Right atrium auricular region (tissue), 2 donors: Measurements from ENCODE around the gene DNAJB6. TPM values are rescaled to one million over a fixed set of nuclear protein-coding genes. Genes with fewer than 3 reads are reported as not detected.

ENCODE experiments used
- DNase-seq: peaks from one replicate; pipeline ENCODE4 v3.0.0-alpha.2; 2019; ENCODE audit warnings: low spot score
- H3K27ac ChIP-seq, 2 donors: fragments of 200-600 bp; sonication (generic); 1 replicate in 1 of 2; 2 replicates in 1 of 2; pipeline ENCODE4 v1.5.1; 2016 to 2019
- H3K27me3 ChIP-seq, 2 donors: fragments of 200-600 bp; sonication (generic); one replicate each; pipeline versions ENCODE4 v1.5.1 to v1.6.0; 2017 to 2019
- H3K36me3 ChIP-seq: fragments of 200-600 bp; sonication (generic); one replicate; pipeline ENCODE4 v1.5.1; 2016
- H3K4me1 ChIP-seq, 2 donors: fragments of 200-600 bp; sonication (generic); one replicate each; pipeline versions ENCODE4 v1.5.1 to v1.6.0; 2017 to 2019
- H3K4me3 ChIP-seq, 2 donors: fragments of 200-600 bp; sonication (generic); 1 replicate in 1 of 2; 2 replicates in 1 of 2; pipeline ENCODE4 v1.5.1; 2017 to 2019; ENCODE audit warnings: mild to moderate bottlenecking in 1 of 2, moderate library complexity in 1 of 2
- H3K9me3 ChIP-seq, 2 donors: fragments of 200-600 bp; sonication (generic); one replicate each; pipeline ENCODE4 v1.5.1; 2019
- total RNA-seq, 2 donors: library from RNA; depleted of rRNA; stranded (reverse); fragments of >200 nt; gene quantifications; one replicate each; pipeline ENCODE4 v1.1.0, GENCODE V29; 2016
- TF ChIP-seq, protein P1 (sequence below), 2 donors: fragments of 200-600 bp; sonication (generic); IDR thresholded peaks; one replicate each; pipeline ENCODE4 v1.5.1; 2019; ENCODE audit warnings: antibody characterized with exemption in 2 of 2

DNAJB6 gene
- total RNA-seq, 2 donors from 2014 or later, result 134 to 137 TPM

DNA sequence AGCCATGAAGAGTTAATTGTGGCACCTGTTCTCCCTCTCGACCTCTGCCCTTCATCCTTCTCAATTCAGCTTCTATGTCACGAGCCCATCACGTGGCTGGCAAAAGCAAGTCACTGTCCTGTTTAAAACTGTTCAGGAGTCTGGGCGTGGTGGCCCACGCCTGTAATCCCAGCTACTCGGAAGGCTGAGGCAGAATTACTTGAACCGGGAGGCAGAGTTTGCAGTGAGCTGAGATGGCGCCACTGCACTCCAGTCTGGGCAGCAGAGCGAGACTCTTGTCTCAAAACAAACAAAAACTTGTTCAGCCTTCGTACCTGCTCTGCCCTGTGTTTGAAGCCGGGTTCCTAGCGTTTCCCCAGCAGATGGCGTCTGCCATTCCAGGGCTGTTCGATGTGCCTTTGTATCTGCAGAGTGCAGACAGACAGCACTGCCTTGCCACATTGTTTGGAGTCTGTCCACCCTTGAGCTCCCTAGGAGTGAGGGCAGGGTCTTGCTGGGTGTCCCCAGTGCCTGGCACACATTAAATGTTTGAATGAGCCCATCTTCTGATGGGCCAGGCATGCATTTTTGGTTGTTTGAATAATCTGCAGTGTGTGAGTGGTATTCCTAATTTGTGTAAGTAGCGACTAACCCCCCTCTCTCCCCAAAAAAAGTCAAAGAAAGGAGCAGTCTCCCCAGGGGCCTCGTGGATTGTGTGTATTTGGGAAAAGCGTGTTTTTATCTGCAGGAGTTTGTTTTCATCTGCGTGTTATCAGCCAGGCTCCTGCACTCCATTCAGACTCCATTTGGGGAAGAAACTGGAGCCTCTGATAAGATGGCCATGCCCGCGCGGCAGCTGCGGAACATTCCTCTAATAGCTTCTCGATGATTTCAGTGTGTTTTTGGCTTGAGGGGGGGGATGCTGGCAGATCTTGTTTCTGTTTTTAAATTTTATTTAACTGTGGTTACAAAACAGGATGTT lies 61.2 kb downstream of the DNAJB6 start:
- Histone ChIP-seq H3K9me3 (no peaks in the 10 kb centered on the region), H3K4me1 (peaks cover 0 to 57% of the 10 kb centered on the region in 2 donors), H3K36me3 (peaks cover 32% of the 10 kb centered on the region), H3K27ac (peak overlapping the region; percentile 68 to 92), H3K27me3 (no peaks in the 10 kb centered on the region), H3K4me3 (no peak overlapping the region)
- DNase-seq, result peak; percentile 73
- TF ChIP-seq, protein P1, sequence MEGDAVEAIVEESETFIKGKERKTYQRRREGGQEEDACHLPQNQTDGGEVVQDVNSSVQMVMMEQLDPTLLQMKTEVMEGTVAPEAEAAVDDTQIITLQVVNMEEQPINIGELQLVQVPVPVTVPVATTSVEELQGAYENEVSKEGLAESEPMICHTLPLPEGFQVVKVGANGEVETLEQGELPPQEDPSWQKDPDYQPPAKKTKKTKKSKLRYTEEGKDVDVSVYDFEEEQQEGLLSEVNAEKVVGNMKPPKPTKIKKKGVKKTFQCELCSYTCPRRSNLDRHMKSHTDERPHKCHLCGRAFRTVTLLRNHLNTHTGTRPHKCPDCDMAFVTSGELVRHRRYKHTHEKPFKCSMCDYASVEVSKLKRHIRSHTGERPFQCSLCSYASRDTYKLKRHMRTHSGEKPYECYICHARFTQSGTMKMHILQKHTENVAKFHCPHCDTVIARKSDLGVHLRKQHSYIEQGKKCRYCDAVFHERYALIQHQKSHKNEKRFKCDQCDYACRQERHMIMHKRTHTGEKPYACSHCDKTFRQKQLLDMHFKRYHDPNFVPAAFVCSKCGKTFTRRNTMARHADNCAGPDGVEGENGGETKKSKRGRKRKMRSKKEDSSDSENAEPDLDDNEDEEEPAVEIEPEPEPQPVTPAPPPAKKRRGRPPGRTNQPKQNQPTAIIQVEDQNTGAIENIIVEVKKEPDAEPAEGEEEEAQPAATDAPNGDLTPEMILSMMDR (IDR thresholded peaks at IDR 0.05), result peak; percentile 16 to 58

DNA sequence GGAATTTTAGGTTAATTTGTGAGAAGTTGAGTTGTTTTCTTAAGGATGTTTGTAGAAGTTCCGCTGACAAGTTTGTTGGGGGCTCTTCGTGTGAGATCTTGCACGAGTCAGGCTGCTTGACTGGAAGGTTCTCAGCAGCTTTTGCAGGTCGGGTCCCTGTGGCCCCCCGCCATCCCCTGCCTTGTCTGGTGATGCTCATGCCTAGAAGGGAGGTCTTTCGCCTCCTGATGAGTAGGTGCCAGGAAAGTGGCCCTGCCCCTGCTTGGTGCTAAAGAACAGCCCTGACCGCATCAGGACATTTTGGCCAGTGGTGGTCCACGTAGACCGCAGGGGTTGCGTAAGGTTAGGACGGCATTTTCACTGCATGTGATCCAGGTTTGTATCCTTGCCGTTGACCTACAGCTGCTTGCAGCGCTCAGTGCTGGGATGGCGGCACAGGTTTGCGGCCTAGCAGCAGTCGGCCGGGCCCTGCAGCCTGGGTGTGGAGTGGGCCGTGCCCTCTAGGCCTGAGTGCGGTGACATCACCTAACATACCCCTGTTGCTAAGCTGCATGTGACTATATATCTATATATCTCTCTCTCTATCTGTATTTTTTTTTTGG lies 62.4 kb downstream of the DNAJB6 start:
- TF ChIP-seq, protein P1 (IDR thresholded peaks at IDR 0.05), result no peak
- no peaks in the 10 kb centered on the region for H3K9me3 ChIP-seq
- peaks cover 32% of the 10 kb centered on the region for H3K36me3 ChIP-seq
- H3K27me3 ChIP-seq, result no peaks in the 10 kb centered on the region
- peaks cover 0 to 65% of the 10 kb centered on the region in 2 donors for H3K4me1 ChIP-seq
- H3K27ac ChIP-seq, result peak overlapping the region; percentile 68 to 92
- no peak for DNase-seq
- H3K4me3 ChIP-seq, result no peak overlapping the region

DNA sequence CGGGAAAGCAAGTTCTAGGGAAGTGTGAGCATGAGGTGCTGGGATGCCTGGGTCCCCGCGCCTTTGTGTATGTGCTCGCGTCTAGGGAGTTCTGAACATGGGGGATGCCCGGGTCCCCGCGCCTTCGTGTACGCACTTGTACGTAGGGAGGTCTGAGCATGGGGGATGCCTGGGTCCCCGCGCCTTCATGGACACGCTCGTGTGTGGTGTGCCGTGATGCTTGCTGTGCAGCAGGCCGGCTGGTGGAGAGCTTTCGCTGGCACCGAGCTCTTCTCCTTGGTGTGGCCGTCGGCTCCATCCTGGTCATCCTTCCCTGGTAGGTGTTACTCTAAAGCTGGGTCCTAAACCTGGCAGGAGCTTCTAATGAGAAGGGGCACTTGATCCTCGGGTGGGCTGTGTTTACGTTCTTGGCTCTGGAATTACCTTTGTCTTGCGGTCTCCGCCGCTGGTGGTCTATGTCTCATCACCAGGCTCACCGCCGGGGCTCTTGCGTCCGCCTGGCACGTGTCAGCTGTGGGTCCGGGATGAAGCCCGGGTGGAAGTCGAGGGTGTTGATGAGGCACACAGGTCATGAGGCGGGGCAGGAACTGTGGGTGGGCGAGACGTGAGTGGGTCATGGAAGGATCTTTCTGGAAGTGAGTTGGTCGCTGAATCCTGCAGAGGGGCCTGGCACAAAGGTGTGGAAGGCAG lies 63.5 kb downstream of the DNAJB6 start:
- peak overlapping the region; percentile 22 to 92 for H3K27ac ChIP-seq
- peaks cover 32% of the 10 kb centered on the region for H3K36me3 ChIP-seq
- DNase-seq, result no peak
- TF ChIP-seq, protein P1 (IDR thresholded peaks at IDR 0.05), result no peak
- H3K4me3 ChIP-seq, result no peak overlapping the region
- peaks cover 0 to 64% of the 10 kb centered on the region in 2 donors for H3K4me1 ChIP-seq
- H3K27me3 ChIP-seq, result no peaks in the 10 kb centered on the region
- H3K9me3 ChIP-seq, result no peaks in the 10 kb centered on the region

DNA sequence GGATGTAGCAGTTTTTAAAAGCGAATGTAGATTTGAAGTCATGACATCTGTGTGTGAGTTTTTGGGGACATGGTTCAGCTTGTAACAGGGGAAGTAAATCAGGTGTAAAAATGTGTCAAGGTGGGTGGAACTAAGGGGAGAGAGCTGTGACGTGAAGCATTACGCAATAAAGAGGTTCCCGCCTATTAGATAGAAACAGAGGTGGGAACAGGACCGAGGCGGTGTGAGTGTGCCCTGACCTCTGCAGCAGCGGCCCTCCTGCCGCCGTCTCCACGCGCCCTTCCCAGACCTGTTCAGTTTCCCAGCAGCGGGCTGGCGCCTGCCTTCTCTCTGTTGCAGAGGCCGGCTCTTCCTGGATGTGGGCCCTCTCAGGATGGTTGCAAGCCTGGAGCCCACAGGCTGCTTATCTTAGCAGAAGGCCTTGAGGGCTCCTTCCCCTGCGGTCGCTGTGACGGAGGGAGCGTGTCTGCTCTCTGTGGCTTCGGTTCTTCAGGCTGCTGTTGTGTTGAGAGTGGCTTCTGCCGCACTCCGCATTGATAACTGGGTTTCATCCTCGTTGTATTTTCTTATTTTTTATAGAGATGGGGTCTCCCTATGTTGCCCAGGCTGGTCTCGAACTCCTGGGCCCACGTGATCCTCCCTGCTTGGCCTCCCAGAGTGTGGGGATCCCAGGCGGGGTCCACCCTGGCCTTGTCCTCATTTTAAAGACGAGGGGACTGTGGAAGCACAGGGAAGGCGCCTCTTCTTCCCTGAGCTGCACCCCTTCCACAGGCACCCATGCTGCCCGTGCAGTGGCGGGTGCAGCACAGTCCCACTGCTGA lies 65.0 kb downstream of the DNAJB6 start:
- no peaks in the 10 kb centered on the region for H3K27me3 ChIP-seq
- H3K9me3 ChIP-seq, result no peaks in the 10 kb centered on the region
- H3K36me3 ChIP-seq, result peaks cover 41% of the 10 kb centered on the region
- no peak overlapping the region for H3K4me3 ChIP-seq
- TF ChIP-seq, protein P1 (IDR thresholded peaks at IDR 0.05), result no peak
- no peak for DNase-seq
- peak overlapping the region; percentile 22 to 92 for H3K27ac ChIP-seq
- H3K4me1 ChIP-seq, result peaks cover 0 to 66% of the 10 kb centered on the region in 2 donors

DNA sequence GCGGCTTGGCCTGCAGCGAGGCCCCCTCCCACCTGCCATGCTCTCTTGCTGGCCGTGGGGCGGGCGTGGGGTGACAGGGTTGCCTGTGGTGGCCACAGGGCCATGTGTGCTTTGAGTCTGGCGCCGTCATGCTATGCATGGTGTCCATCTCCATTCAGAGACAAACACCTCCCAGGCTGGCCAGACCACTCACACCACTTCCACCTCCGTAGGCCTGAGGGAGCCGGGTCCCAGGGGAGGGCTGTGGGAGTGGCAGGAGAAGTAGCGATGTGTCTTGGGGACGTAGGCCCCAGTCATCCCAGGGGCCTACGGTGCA lies 65.5 kb downstream of the DNAJB6 start:
- Histone ChIP-seq H3K27ac (peak overlapping the region; percentile 16 to 92), H3K27me3 (no peaks in the 10 kb centered on the region), H3K36me3 (peaks cover 43% of the 10 kb centered on the region), H3K4me3 (no peak overlapping the region), H3K4me1 (peaks cover 0 to 60% of the 10 kb centered on the region in 2 donors), H3K9me3 (no peaks in the 10 kb centered on the region)
- TF ChIP-seq, protein P1 (IDR thresholded peaks at IDR 0.05), result no peak
- no peak for DNase-seq
